Medulla oblongata (tissue), 1 donor: ENCODE data around the gene HLA-DRB1.
"Not testable (repeated sequence)": the region's sequence is repeated elsewhere in the genome, so short reads cannot be mapped to it uniquely, and the experiment has no call there.

ENCODE experiments used
- DNase-seq: peaks from one replicate; pipeline ENCODE4 v3.0.0-alpha.2; 2015; ENCODE audit errors: extremely low spot score

Gene HLA-DRB1

GRCh38 chr6:32562940-32563339 lies 26.7 kb downstream of the HLA-DRB1 start:
- no peak for DNase-seq

GRCh38 chr6:32559747-32560146 lies 29.9 kb downstream of the HLA-DRB1 start:
- no peak for DNase-seq

GRCh38 chr6:32558426-32559057 lies 31.1 kb downstream of the HLA-DRB1 start:
- DNase-seq: no peak

GRCh38 chr6:32554116-32554965 lies 35.3 kb downstream of the HLA-DRB1 start:
- no peak for DNase-seq

GRCh38 chr6:32553037-32553742 lies 36.5 kb downstream of the HLA-DRB1 start:
- DNase-seq: no peak

- no peak for DNase-seq
These were observed 38.2 kb downstream of the HLA-DRB1 start for GRCh38 chr6:32551410-32551809.

GRCh38 chr6:32539839-32540238 lies 49.8 kb downstream of the HLA-DRB1 start:
- no peak for DNase-seq

GRCh38 chr6:32530431-32530793 lies 59.2 kb downstream of the HLA-DRB1 start:
- not testable (repeated sequence) for DNase-seq

GRCh38 chr6:32529697-32530430 lies 59.8 kb downstream of the HLA-DRB1 start, which contains the start of gene HLA-DRB5:
TSS of gene HLA-DRB5 (minus strand) at chr6:32530287. CDS start at chr6:32530224, 63 bp downstream.
- peak; percentile 70 for DNase-seq
